Neural progenitor cell (in vitro differentiated cells): Measurements from ENCODE around the gene MS4A1. TPM values are rescaled to one million over a fixed set of nuclear protein-coding genes. Genes with fewer than 3 reads are reported as not detected.

Source experiments
- DNase-seq: peaks from one replicate; pipeline ENCODE4 v3.0.0-alpha.2; 2016; ENCODE audit warnings: low spot score
- H2AFZ ChIP-seq: fragments of 200-600 bp; sonication (generic); replicated peaks from 2 replicates; pipeline ENCODE4 v1.6.1; 2016; ENCODE audit warnings: antibody characterized with exemption
- H3F3A ChIP-seq: fragments of 200-600 bp; sonication (generic); 2 replicates; pipeline ENCODE4 v1.6.1; 2016; ENCODE audit warnings: antibody characterized with exemption, low read depth
- H3K27ac ChIP-seq: fragments of 200-600 bp; sonication (generic); 2 replicates; pipeline ENCODE4 v1.5.1; 2016; ENCODE audit warnings: mild to moderate bottlenecking
- H3K27me3 ChIP-seq: fragments of 200-600 bp; sonication (generic); 2 replicates; pipeline ENCODE4 v1.6.1; 2016; ENCODE audit warnings: mild to moderate bottlenecking, moderate library complexity
- H3K36me3 ChIP-seq: fragments of 200-600 bp; sonication (generic); 2 replicates; pipeline ENCODE4 v1.5.1; 2016
- H3K4me1 ChIP-seq: fragments of 200-600 bp; sonication (generic); 2 replicates; pipeline ENCODE4 v1.6.1; 2016; ENCODE audit warnings: mixed run types
- H3K4me2 ChIP-seq: fragments of 200-600 bp; sonication (generic); 2 replicates; pipeline ENCODE4 v1.6.1; 2016
- H3K4me3 ChIP-seq: fragments of 200-600 bp; sonication (generic); 2 replicates; pipeline ENCODE4 v1.5.1; 2016
- H3K79me2 ChIP-seq: fragments of 200-600 bp; sonication (generic); 2 replicates; pipeline ENCODE4 v1.6.1; 2016; ENCODE audit warnings: low read depth
- H3K9ac ChIP-seq: fragments of 200-600 bp; sonication (generic); 2 replicates; pipeline ENCODE4 v1.6.1; 2016
- H3K9me3 ChIP-seq: fragments of 200-600 bp; sonication (generic); 2 replicates; pipeline ENCODE4 v1.5.1; 2016; ENCODE audit warnings: low read depth
- H4K20me1 ChIP-seq: fragments of 200-600 bp; sonication (generic); 2 replicates; pipeline ENCODE4 v1.6.1; 2016; ENCODE audit warnings: low read depth
- H3K27ac Mint-ChIP-seq: 3 replicates; pipeline ENCODE4 v1.8.0; 2021; ENCODE audit warnings: mixed read lengths
- H3K27me3 Mint-ChIP-seq: 2 replicates; pipeline ENCODE4 v1.8.0; 2022; ENCODE audit warnings: low read depth, mild to moderate bottlenecking, inconsistent platforms, moderate library complexity, mixed read lengths; ENCODE audit not compliant: insufficient read depth
- H3K36me3 Mint-ChIP-seq: 3 replicates; pipeline ENCODE4 v1.8.0; 2021; ENCODE audit warnings: mixed read lengths
- H3K4me1 Mint-ChIP-seq: 3 replicates; pipeline ENCODE4 v1.8.0; 2021; ENCODE audit warnings: mixed read lengths
- H3K4me3 Mint-ChIP-seq: 3 replicates; pipeline ENCODE4 v1.8.0; 2021; ENCODE audit warnings: mild to moderate bottlenecking, moderate library complexity, mixed read lengths
- H3K9me3 Mint-ChIP-seq: 3 replicates; pipeline ENCODE4 v1.8.0; 2020; ENCODE audit warnings: mixed read lengths
- EZH2 ChIP-seq: fragments of 200-600 bp; sonication (generic); IDR thresholded peaks from 2 replicates; pipeline ENCODE4 v1.6.1; 2017; ENCODE audit warnings: antibody characterized with exemption, mild to moderate bottlenecking, moderate library complexity
- EZH2phosphoT487 ChIP-seq: fragments of 200-600 bp; sonication (generic); IDR thresholded peaks from 2 replicates; pipeline ENCODE4 v1.6.1; 2017; ENCODE audit warnings: antibody characterized with exemption
- total RNA-seq: library from RNA; depleted of rRNA; stranded (reverse); fragments of >200 nt; gene quantifications from 2 replicates; pipeline ENCODE4 v1.2.3, GENCODE V29; 2015; ENCODE audit warnings: low replicate concordance
- TF ChIP-seq, protein P1 (sequence below): fragments of 200-600 bp; sonication (generic); IDR thresholded peaks from 2 replicates; pipeline ENCODE4 v1.5.1; 2017; ENCODE audit warnings: antibody characterized with exemption, mild to moderate bottlenecking

Gene MS4A1
- total RNA-seq, 1 donor from 2014 or later, result not detected

DNA sequence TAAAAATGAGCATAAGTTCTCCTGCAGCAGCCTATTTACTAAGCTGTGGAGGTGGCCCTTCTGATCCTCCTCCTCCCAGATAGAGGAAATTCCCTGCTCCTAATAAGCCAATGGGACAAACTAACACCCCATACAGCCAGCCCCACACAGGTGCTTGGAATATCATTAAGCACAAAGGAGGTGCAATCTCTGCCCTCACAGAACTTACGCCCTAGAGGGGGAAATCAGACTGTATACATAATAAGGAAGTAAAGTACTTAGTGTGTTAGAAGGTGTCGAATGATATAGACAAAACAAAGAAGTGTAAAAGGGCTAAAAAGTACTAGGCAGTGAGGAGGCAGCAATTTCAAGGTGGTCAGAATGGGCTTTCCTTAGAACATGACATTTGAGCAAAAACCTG, 42.8 kb downstream of the MS4A1 start:
- Histone ChIP-seq H3K27ac (no peak overlapping the region), H3K9me3 (no peaks in the 10 kb centered on the region), H4K20me1 (no peaks in the 10 kb centered on the region), H3K27me3 (no peaks in the 10 kb centered on the region), H3K36me3 (no peaks in the 10 kb centered on the region), H2AFZ (no peak overlapping the region), H3K4me2 (no peak overlapping the region), H3K79me2 (no peaks in the 10 kb centered on the region), H3K4me1 (peaks cover 3% of the 10 kb centered on the region), H3K4me3 (no peak overlapping the region), H3F3A (no peaks in the 10 kb centered on the region), H3K9ac (no peak overlapping the region)
- Mint-ChIP-seq H3K4me1 (peaks cover 6% of the 10 kb centered on the region), H3K9me3 (no peaks in the 10 kb centered on the region), H3K27ac (no peak overlapping the region), H3K27me3 (no peaks in the 10 kb centered on the region), H3K36me3 (no peaks in the 10 kb centered on the region), H3K4me3 (no peak overlapping the region)
- no peak for DNase-seq
- TF ChIP-seq EZH2 (no peak), EZH2phosphoT487 (no peak)
- TF ChIP-seq, protein P1, sequence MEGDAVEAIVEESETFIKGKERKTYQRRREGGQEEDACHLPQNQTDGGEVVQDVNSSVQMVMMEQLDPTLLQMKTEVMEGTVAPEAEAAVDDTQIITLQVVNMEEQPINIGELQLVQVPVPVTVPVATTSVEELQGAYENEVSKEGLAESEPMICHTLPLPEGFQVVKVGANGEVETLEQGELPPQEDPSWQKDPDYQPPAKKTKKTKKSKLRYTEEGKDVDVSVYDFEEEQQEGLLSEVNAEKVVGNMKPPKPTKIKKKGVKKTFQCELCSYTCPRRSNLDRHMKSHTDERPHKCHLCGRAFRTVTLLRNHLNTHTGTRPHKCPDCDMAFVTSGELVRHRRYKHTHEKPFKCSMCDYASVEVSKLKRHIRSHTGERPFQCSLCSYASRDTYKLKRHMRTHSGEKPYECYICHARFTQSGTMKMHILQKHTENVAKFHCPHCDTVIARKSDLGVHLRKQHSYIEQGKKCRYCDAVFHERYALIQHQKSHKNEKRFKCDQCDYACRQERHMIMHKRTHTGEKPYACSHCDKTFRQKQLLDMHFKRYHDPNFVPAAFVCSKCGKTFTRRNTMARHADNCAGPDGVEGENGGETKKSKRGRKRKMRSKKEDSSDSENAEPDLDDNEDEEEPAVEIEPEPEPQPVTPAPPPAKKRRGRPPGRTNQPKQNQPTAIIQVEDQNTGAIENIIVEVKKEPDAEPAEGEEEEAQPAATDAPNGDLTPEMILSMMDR, result no peak

DNA sequence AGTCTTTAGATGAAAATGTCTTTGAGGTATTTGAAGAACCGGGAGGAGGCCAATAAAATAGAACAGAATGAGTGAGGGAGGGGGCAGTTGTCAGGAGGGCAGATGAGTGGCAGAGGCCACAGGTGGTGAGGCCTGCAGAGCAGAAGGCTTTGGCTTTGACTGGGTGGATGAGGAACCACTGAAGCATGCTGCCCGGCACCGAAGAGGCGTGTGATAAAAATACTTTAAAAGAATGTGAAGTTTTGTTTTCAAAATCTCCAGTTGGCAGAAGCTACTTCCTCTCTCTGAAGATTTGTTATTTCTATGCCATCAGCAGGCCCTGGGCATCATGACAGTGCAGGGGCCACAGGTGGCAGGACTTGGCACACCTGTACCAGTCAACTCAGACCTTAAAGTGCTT, 43.2 kb downstream of the MS4A1 start:
- no peak for DNase-seq
- H2AFZ ChIP-seq, result no peak overlapping the region
- H3K27ac Mint-ChIP-seq, result peak overlapping the region; percentile 67
- TF ChIP-seq EZH2, result no peak
- no peak for TF ChIP-seq EZH2phosphoT487
- TF ChIP-seq, protein P1, result no peak
- no peaks in the 10 kb centered on the region for H3K27me3 ChIP-seq
- no peaks in the 10 kb centered on the region for H4K20me1 ChIP-seq
- no peaks in the 10 kb centered on the region for H3K36me3 ChIP-seq
- H3K4me1 Mint-ChIP-seq, result peaks cover 6% of the 10 kb centered on the region
- H3K79me2 ChIP-seq, result no peaks in the 10 kb centered on the region
- peaks cover 3% of the 10 kb centered on the region for H3K4me1 ChIP-seq
- H3F3A ChIP-seq, result no peaks in the 10 kb centered on the region
- H3K9me3 Mint-ChIP-seq, result no peaks in the 10 kb centered on the region
- no peaks in the 10 kb centered on the region for H3K9me3 ChIP-seq
- no peak overlapping the region for H3K27ac ChIP-seq
- H3K27me3 Mint-ChIP-seq, result no peaks in the 10 kb centered on the region
- H3K4me2 ChIP-seq, result no peak overlapping the region
- H3K4me3 ChIP-seq, result no peak overlapping the region
- H3K36me3 Mint-ChIP-seq, result no peaks in the 10 kb centered on the region
- no peak overlapping the region for H3K9ac ChIP-seq
- no peak overlapping the region for H3K4me3 Mint-ChIP-seq

DNA sequence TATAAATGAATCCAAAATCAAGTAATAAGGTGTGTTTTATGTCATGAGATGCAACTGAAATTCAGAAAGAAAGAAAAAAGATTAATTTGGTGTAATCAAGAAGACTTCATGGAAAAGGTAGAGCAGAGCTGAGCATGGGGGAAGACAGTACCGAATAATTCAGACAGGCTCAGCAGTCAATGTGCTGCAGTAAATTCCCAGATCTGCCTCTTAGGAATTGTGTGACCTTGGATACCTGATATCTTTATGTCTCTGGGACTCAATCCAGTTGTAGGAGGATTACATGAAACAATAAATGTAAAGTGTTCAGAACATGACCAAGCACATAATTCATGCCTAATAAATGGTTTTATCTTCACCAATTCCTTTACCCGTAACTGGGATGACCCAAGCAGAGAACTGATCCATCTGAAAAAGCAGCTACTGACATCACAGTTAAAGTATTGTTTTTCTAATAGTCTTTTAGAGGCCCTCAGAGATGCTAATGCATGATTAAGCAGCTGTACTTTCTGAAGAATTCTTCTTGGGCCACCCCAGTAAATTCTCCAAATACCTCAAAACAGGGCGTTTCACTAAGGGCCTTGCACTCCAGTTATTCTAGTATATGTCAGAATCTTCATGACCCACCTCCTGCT, 44.7 kb downstream of the MS4A1 start:
- no peak overlapping the region for H3K4me3 ChIP-seq
- no peak overlapping the region for H3K27ac Mint-ChIP-seq
- no peak overlapping the region for H3K4me3 Mint-ChIP-seq

DNA sequence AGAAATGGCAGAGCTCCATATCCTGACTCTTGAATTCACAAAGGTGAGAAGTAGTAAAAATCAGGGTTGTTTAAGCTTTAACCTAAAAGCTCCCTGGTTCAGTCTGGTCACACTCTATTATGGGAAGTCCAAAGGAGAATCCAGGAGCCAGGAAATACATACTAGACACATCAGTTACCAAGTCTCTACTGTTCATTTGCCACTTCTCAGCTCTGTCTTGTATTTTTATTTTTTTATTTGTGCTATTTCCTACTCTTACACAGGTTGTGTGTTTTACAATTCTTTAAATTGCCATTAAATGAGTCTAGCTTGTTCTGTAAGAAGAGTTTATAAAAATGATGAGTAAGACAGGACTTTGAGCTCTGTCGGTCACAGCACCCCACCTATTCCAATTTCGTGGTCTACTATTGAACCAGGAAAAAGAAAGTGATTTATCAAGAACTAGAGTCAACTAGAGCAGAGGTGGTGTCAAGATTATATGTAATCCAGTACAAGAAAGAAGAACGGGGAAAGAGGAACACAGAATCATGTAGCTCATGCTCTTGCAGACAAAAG, 46.7 kb downstream of the MS4A1 start:
- H3K27ac Mint-ChIP-seq, result no peak overlapping the region
- H3K79me2 ChIP-seq, result no peaks in the 10 kb centered on the region
- H3K9ac ChIP-seq, result no peak overlapping the region
- H3K9me3 ChIP-seq, result no peaks in the 10 kb centered on the region
- H3K27me3 ChIP-seq, result no peaks in the 10 kb centered on the region
- no peak overlapping the region for H3K27ac ChIP-seq
- no peak overlapping the region for H2AFZ ChIP-seq
- H3K4me3 Mint-ChIP-seq, result no peak overlapping the region
- no peak overlapping the region for H3K4me2 ChIP-seq
- no peaks in the 10 kb centered on the region for H3K36me3 Mint-ChIP-seq
- H3K4me1 Mint-ChIP-seq, result peaks cover 6% of the 10 kb centered on the region
- peaks cover 3% of the 10 kb centered on the region for H3K4me1 ChIP-seq
- no peaks in the 10 kb centered on the region for H3K36me3 ChIP-seq
- no peak overlapping the region for H3K4me3 ChIP-seq
- TF ChIP-seq, protein P1, result no peak
- TF ChIP-seq EZH2 (no peak), EZH2phosphoT487 (no peak)
- no peak for DNase-seq
- H3K9me3 Mint-ChIP-seq, result no peaks in the 10 kb centered on the region
- no peaks in the 10 kb centered on the region for H4K20me1 ChIP-seq
- H3K27me3 Mint-ChIP-seq, result no peaks in the 10 kb centered on the region
- H3F3A ChIP-seq, result no peaks in the 10 kb centered on the region

More for the DNA sequence above, 44.7 kb downstream of the MS4A1 start:
- no peak for TF ChIP-seq EZH2
- Histone ChIP-seq H3K27ac (no peak overlapping the region), H4K20me1 (no peaks in the 10 kb centered on the region), H3K4me1 (peaks cover 3% of the 10 kb centered on the region), H3F3A (no peaks in the 10 kb centered on the region), H3K9ac (no peak overlapping the region), H3K79me2 (no peaks in the 10 kb centered on the region), H3K36me3 (no peaks in the 10 kb centered on the region), H3K9me3 (no peaks in the 10 kb centered on the region), H2AFZ (no peak overlapping the region), H3K27me3 (no peaks in the 10 kb centered on the region), H3K4me2 (no peak overlapping the region)
- Mint-ChIP-seq H3K36me3 (no peaks in the 10 kb centered on the region), H3K4me1 (peaks cover 6% of the 10 kb centered on the region), H3K27me3 (no peaks in the 10 kb centered on the region), H3K9me3 (no peaks in the 10 kb centered on the region)
- DNase-seq, result peak; percentile 3
